Ovary (tissue), 9 donors: ENCODE data around the gene ADPRM. TPM values are rescaled to one million over a fixed set of nuclear protein-coding genes. Genes with fewer than 3 reads are reported as not detected.
"Not testable (repeated sequence)": the region's sequence is repeated elsewhere in the genome, so short reads cannot be mapped to it uniquely, and the experiment has no call there.

Experiments used
- DNase-seq, 5 donors: peaks; one replicate each; pipeline ENCODE4 v3.0.0-alpha.2; 2019 to 2020
- H3K27ac ChIP-seq, 2 donors: fragments of 200-600 bp; one replicate each; pipeline versions ENCODE4 v1.5.1 to v1.8.0; 2019 to 2022
- H3K27me3 ChIP-seq: fragments of 200-600 bp; one replicate; pipeline ENCODE4 v1.8.0; 2022
- H3K36me3 ChIP-seq: fragments of 200-600 bp; sonication (generic); one replicate; pipeline ENCODE4 v1.5.1; 2019
- H3K4me1 ChIP-seq: one replicate; pipeline ENCODE4 v1.8.1; 2013; ENCODE audit warnings: mild to moderate bottlenecking, moderate library complexity; ENCODE audit not compliant: insufficient read depth
- H3K4me3 ChIP-seq: fragments of 200-600 bp; sonication (generic); one replicate; pipeline ENCODE4 v1.5.1; 2017
- H3K9me3 ChIP-seq, 2 donors: fragments of 200-600 bp in 1 of 2; sonication (generic) in 1 of 2; one replicate each; pipeline versions ENCODE4 v1.5.1 to v1.8.1; 2013 to 2019; ENCODE audit warnings: mild to moderate bottlenecking in 1 of 2, moderate library complexity in 1 of 2
- CTCF ChIP-seq, 3 donors: fragments of 450-650 bp in 2 of 3; fragments of 200-600 bp in 1 of 3; IDR thresholded peaks; one replicate each; pipeline versions ENCODE4 v1.5.1 to v1.8.0; 2016 to 2022; ENCODE audit warnings: antibody characterized with exemption in 3 of 3, mild to moderate bottlenecking in 1 of 3
- EP300 ChIP-seq: sonication (generic); formaldehyde crosslinking; IDR thresholded peaks from one replicate; pipeline ENCODE4 v1.6.1; 2017; ENCODE audit warnings: antibody characterized with exemption
- POLR2A ChIP-seq: fragments of 450-650 bp; IDR thresholded peaks from one replicate; pipeline ENCODE4 v1.6.1; 2017; ENCODE audit warnings: antibody characterized with exemption, mild to moderate bottlenecking, moderate library complexity
- WGBS, 3 donors: extraction: QIAGEN DNeasy Blood & Tissue Kit in 1 of 3; methylation state at CpG; one replicate each; pipeline versions ENCODE4 v1.1.5 to v1.1.7; 2013 to 2017; 5-methylcytosine and 5-hydroxymethylcytosine counted together
- intact Hi-C, 4 donors: fragments of 100-400 bp; cut with DNase I; formaldehyde crosslinking; loops; one replicate each; pipeline versions ENCODE4 v1.11.0 to v1.15.1; 2022 to 2023
- polyA plus RNA-seq, 2 donors: library from polyadenylated mRNA; stranded (reverse); fragments of 200-250 nt in 1 of 2; fragments of 350-450 nt in 1 of 2; fragmentation: Illumina TruSeq in 1 of 2; extraction: RNeasy Lipid Tissue Mini Kit (QIAGEN cat#74804) in 1 of 2; gene quantifications; one replicate each; pipeline ENCODE4 v1.2.3, GENCODE V29; 2013 to 2014
- total RNA-seq, 7 donors: library from RNA; depleted of rRNA in 2 of 7; stranded (reverse); fragments of >200 nt in 2 of 7; fragmentation: NEBNext Ultra II Directional in 3 of 7; extraction: Animal tissue kit (Norgen Biotek cat#: 25700) in 3 of 7; gene quantifications; one replicate each; pipeline versions ENCODE4 v1.1.0 to v1.2.4, GENCODE V29; 2016 to 2023
- donor health status: DM: no; HTN: no; CAD: no; lungs with moderate emphysema.
- donor health status: DM: no; HTN: no; CAD: no.
- donor health status: Bipolar disorder and iron deficiency.
- donor health status: DM: yes; HTN: yes; CAD: no.
- donor health status: DM: no; HTN: no; CAD: no.
- donor health status: DM: yes; HTN: yes; CAD: no.

The ADPRM gene
- total and polyA plus RNA-seq, 9 donors = 12.4 to 21.6 (median 15.3) TPM

- no peak for DNase-seq
- intact Hi-C loops = no loop called here
- H3K27ac ChIP-seq = no peak overlapping the region
- WGBS, 3 donors = 84 to 93% (median 85%) methylated on average over 5 of the region's 5 CpGs
- no peaks in the 10 kb centered on the region for H3K9me3 ChIP-seq
- no peaks in the 10 kb centered on the region for H3K27me3 ChIP-seq
- no peaks in the 10 kb centered on the region for H3K36me3 ChIP-seq
- peaks cover 2% of the 10 kb centered on the region for H3K4me1 ChIP-seq
- no peak overlapping the region for H3K4me3 ChIP-seq
- TF ChIP-seq EP300 = no peak
- no peak for TF ChIP-seq POLR2A
- TF ChIP-seq CTCF (IDR thresholded peaks at IDR 0.05) = no peak
These were observed 29.8 kb downstream of the ADPRM start for GRCh38 chr17:10727192-10727591.

- WGBS, 3 donors = 95 to 96% (median 95%) methylated on average over 10 of the region's 10 CpGs
- Histone ChIP-seq H3K9me3 (no peaks in the 10 kb centered on the region), H3K4me1 (peaks cover 2% of the 10 kb centered on the region), H3K27me3 (no peaks in the 10 kb centered on the region), H3K27ac (peak overlapping the region in 1 of 2 donors; percentile 98), H3K36me3 (no peaks in the 10 kb centered on the region), H3K4me3 (no peak overlapping the region)
- TF ChIP-seq POLR2A (no peak), CTCF (IDR thresholded peaks at IDR 0.05) (peak in 1 of 3 donors; percentile 9)
- intact Hi-C loops = no loop called here
- no peak for DNase-seq
These were observed 31.0 kb downstream of the ADPRM start for GRCh38 chr17:10728331-10728892.

- WGBS, 3 donors = 1 to 2% (median 1%) methylated on average over 78 to 79 of the region's 79 CpGs
- TF ChIP-seq CTCF (IDR thresholded peaks at IDR 0.05) = peak in 1 of 3 donors; percentile 22
- no peak for TF ChIP-seq EP300
- TF ChIP-seq POLR2A = peak; percentile 72
- H3K9me3 ChIP-seq = no peaks in the 10 kb centered on the region
- peak within 1 kb of the TSS; percentile 93 to 98 for H3K27ac ChIP-seq
- no peaks in the 10 kb centered on the region for H3K27me3 ChIP-seq
- H3K4me1 ChIP-seq = peaks cover 2% of the 10 kb centered on the region
- intact Hi-C loops = loop anchor here in 1 of 4 donors (5.0 kb wide), 1 partner anchor 113 kb away; no protein-coding TSS in a partner anchor
- H3K36me3 ChIP-seq = no peaks in the 10 kb centered on the region
- H3K4me3 ChIP-seq = peak within 1 kb of the TSS; percentile 86
- peak; percentile 81 to 90 (median 87) for DNase-seq
These were observed 32.2 kb downstream of the ADPRM start, which contains the start of gene TMEM220 for GRCh38 chr17:10729334-10730193. TSS of gene TMEM220 (minus strand) at chr17:10730023. CDS start at chr17:10729851, 172 bp downstream.

- H3K27ac ChIP-seq = peak overlapping the region; percentile 93 to 98
- peak in 4 of 5 donors; percentile 20 to 57 (median 46) for DNase-seq
- H3K4me1 ChIP-seq, H3K9me3 ChIP-seq, H3K27me3 ChIP-seq, H3K36me3 ChIP-seq: not testable (repeated sequence)
- H3K4me3 ChIP-seq = peak overlapping the region; percentile 86
- intact Hi-C loops = loop anchor here in 1 of 4 donors (5.0 kb wide), 1 partner anchor 112 kb away; no protein-coding TSS in a partner anchor
- 5 to 8% (median 7%) methylated on average over 15 of the region's 15 CpGs for WGBS, 3 donors
These were observed 32.9 kb downstream of the ADPRM start for GRCh38 chr17:10730247-10730646.
